Testis (tissue), 2 donors: ENCODE measurements around the gene NSUN2.

Source experiments
- POLR2A ChIP-seq: fragments of 450-650 bp; IDR thresholded peaks from one replicate; pipeline ENCODE4 v1.6.1; 2017; ENCODE audit warnings: antibody characterized with exemption, mild to moderate bottlenecking, moderate library complexity
- TF ChIP-seq, protein P1 (sequence below), 3 experiments: fragments of 450-650 bp in 2 of 3; fragments of 200-600 bp in 1 of 3; sonication (generic) in 1 of 3; IDR thresholded peaks; one replicate each; pipeline ENCODE4 v1.5.1; 2016 to 2019; ENCODE audit warnings: antibody characterized with exemption in 3 of 3, mild to moderate bottlenecking in 2 of 3, moderate library complexity in 1 of 3

DNA sequence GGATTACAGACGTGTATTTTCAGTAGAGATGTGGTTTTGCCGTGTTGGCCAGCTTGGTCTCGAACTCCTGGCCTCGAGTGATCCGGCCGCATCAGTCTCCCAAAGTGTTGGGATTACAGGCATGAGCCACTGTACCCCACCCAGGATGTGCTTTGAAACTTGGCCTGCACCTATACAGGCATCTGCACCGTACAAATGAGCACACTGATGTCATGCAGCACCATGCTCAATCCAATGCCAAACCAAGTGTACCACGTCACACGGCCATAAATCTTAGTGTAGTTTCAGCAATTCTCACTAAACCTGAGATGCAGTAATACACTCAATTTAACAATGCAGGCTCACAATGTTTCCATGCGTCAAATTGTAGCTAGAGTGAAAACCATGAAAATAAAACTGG is 6.3 kb downstream of the NSUN2 start:
- TF ChIP-seq, protein P1, sequence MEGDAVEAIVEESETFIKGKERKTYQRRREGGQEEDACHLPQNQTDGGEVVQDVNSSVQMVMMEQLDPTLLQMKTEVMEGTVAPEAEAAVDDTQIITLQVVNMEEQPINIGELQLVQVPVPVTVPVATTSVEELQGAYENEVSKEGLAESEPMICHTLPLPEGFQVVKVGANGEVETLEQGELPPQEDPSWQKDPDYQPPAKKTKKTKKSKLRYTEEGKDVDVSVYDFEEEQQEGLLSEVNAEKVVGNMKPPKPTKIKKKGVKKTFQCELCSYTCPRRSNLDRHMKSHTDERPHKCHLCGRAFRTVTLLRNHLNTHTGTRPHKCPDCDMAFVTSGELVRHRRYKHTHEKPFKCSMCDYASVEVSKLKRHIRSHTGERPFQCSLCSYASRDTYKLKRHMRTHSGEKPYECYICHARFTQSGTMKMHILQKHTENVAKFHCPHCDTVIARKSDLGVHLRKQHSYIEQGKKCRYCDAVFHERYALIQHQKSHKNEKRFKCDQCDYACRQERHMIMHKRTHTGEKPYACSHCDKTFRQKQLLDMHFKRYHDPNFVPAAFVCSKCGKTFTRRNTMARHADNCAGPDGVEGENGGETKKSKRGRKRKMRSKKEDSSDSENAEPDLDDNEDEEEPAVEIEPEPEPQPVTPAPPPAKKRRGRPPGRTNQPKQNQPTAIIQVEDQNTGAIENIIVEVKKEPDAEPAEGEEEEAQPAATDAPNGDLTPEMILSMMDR (IDR thresholded peaks at IDR 0.05), result no peak
- TF ChIP-seq POLR2A, result no peak
